Suppressor macrophage treated with lipopolysaccharide for 4 hours (primary cell): ENCODE measurements around the gene BEND7.

ENCODE experiments used
- DNase-seq: peaks from one replicate; pipeline ENCODE4 v3.0.0-alpha.2; 2020

Gene BEND7

GRCh38 chr10:13520194-13520593 is 8.6 kb downstream of the BEND7 start:
- no peak for DNase-seq

GRCh38 chr10:13518076-13518692 is 10.6 kb downstream of the BEND7 start:
- no peak for DNase-seq

- DNase-seq = no peak
These were observed 11.1 kb downstream of the BEND7 start for GRCh38 chr10:13517675-13518074.

- DNase-seq = no peak
These were observed 12.6 kb downstream of the BEND7 start for GRCh38 chr10:13516176-13516575.

- DNase-seq = no peak
These were observed 13.3 kb downstream of the BEND7 start for GRCh38 chr10:13515467-13515866.

GRCh38 chr10:13514296-13514695 is 14.5 kb downstream of the BEND7 start:
- DNase-seq = no peak

GRCh38 chr10:13512564-13512963 is 16.2 kb downstream of the BEND7 start:
- DNase-seq = no peak

GRCh38 chr10:13511409-13511808 is 17.4 kb downstream of the BEND7 start:
- DNase-seq = no peak

GRCh38 chr10:13505052-13505680 is 23.6 kb downstream of the BEND7 start:
- no peak for DNase-seq

GRCh38 chr10:13503745-13504463 is 24.9 kb downstream of the BEND7 start:
- DNase-seq = no peak

GRCh38 chr10:13502380-13502779 is 26.4 kb downstream of the BEND7 start:
- DNase-seq = no peak

GRCh38 chr10:13500201-13500600 is 28.6 kb downstream of the BEND7 start:
- no peak for DNase-seq

GRCh38 chr10:13499150-13499549 is 29.7 kb downstream of the BEND7 start:
- no peak for DNase-seq

GRCh38 chr10:13496931-13497330 is 31.9 kb downstream of the BEND7 start:
- DNase-seq = no peak

- DNase-seq = no peak
These were observed 32.6 kb downstream of the BEND7 start for GRCh38 chr10:13496164-13496563.

GRCh38 chr10:13492493-13493180 is 36.2 kb downstream of the BEND7 start:
- no peak for DNase-seq

- DNase-seq = no peak
These were observed 37.0 kb downstream of the BEND7 start for GRCh38 chr10:13491747-13492360.

GRCh38 chr10:13490503-13490902 is 38.3 kb downstream of the BEND7 start:
- DNase-seq = no peak

GRCh38 chr10:13489035-13489599 is 39.7 kb downstream of the BEND7 start:
- no peak for DNase-seq

GRCh38 chr10:13485623-13486022 is 43.2 kb downstream of the BEND7 start:
- DNase-seq = no peak

GRCh38 chr10:13483951-13484350 is 44.9 kb downstream of the BEND7 start:
- no peak for DNase-seq

- no peak for DNase-seq
These were observed 45.7 kb downstream of the BEND7 start for GRCh38 chr10:13483073-13483472.

GRCh38 chr10:13481690-13482089 is 47.1 kb downstream of the BEND7 start:
- DNase-seq = no peak
